Measurements from ENCODE around the gene ADAMTS2.

The ADAMTS2 gene

DNA sequence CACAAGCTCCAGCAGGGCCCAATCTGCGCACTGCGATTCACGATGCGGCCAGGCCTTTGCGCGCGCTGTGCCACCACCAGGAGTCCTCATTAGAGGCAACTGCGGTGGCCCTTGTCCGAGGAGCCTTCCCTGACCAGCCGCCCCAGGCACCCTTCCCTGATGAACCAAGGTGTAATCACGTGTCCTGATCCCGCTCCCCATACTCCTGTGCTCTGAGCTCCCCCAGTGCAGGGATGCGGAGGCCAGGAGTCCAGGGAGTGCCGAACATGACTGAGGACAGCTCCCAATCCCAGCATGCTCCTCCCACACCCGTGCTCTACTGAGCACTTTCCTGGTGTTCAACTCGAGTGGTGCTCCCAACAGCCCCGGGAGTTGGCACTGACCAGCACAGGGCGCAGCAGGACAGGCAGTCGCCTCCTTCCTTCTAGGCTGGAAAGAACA is 150.3 kb downstream of the ADAMTS2 start:
- no peak for DNase-seq (ENCODE audit: low read depth, low spot score)

DNA sequence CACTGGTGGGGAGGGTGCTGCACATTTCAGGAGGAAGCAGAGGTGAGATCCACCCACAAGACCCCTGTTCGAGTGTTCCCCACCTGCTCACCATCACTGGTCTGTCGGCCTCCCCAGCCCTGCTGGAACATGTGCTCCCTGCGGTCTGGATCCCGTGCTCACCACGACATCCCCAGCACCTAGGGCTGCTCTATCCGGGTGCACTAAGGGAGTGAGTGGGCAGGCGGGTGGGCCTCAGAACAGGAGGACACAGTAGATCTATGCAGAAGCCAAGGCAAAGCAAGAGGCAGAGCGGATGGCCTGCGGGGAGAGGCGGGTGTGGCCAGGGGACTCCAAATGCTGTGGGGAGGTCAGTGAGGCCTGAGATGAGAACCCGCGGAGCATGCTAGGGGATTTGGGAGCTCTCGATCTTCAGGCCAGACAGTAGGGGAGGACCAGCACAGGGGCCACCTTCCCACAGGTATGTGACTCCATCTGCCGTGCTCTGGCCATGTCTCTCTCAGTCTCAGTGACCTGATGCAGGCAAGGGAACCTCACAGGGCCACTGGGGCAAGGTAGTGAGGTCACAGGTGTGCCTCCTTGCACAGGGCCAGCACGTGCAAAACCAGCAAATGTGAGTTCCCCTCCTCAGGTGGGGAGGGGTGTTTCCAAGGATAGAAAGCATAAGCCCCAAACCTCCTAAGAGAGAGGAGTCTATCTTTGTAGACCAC is 150.9 kb downstream of the ADAMTS2 start:
- DNase-seq (ENCODE audit: low read depth, low spot score) = no peak

DNA sequence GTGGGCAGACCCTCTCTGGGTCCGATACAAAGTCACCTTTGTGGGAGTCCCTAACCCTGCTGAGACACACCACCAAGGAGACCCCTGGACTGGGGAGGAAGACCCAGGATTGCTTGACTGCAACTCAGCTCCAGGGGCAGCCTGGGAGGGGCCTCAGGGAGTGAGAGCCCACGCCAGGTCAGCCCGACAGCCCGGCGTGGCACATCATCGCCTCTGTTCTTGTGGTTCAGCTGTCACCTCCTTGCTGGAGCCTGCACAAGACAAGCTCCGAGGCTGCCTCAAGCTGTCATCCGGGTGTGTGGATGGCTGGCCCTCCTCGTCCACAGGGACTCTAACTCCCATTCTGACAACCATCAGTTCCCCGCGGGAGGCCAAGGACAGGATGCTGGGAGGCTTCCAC is 151.5 kb downstream of the ADAMTS2 start:
- DNase-seq (ENCODE audit: low read depth, low spot score) = no peak

DNA sequence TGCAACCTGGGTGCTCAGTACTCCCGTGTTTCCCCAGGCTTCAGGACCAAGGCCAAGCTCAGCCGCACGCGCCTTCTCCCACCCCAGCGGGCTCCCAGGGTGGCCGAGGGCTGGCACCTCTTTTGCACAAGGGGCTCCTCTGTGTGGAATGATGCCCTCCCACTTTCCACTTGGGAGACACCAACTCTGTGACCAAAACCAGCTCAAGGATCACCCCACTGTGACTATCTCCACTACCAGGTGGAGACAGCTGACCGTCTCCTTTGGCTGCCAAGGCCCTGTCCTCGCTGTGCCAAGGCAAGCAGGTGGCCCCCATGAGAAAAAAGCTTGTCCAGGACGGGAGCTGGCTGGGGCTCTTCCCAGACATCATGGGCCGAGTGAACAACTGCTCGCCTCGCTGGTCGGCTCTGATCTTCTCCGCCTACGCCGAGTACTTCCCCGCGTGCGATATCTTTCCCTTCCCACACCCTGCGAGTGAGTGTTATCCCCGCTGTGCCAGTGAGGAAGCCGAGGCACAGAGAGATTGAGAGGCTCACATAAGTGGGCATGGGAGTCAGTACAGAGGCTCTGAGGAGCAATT is 152.3 kb downstream of the ADAMTS2 start:
- DNase-seq (ENCODE audit: low read depth, low spot score) = no peak

DNA sequence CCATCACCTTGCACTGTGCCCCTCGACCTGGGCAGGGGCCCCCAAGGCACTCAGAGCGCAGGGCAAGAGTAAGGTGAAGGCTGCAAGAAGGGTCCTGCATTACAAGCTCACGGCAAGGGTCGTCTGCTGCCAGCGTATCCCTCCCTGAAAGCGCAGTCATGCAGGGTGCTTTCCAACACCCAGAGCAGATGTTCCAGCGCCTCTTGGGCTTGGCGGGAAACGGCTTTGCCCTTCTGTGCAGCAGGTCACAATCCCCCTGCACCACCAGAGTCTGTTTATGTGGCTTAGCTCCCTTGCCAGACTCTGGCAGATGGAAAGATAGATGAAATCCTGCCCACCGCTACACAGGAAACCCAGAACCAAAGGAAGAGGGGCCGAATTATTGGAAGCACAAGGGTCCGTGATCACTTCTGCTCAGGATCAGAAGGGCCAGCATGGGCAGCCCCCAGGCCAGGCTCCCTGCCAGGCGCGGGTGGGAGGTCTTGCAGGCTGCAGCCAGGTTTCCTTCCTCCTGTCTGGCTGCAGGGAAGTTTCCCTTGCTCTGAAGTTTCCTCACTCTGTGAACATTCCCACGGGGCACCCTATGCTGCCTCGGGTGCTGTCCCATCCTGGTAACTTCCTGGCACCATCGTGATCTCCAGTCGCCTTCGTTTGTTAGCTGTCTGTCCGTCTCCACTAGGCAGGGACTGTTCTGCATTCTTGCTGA is 152.9 kb downstream of the ADAMTS2 start:
- no peak for DNase-seq (ENCODE audit: low read depth, low spot score)

DNA sequence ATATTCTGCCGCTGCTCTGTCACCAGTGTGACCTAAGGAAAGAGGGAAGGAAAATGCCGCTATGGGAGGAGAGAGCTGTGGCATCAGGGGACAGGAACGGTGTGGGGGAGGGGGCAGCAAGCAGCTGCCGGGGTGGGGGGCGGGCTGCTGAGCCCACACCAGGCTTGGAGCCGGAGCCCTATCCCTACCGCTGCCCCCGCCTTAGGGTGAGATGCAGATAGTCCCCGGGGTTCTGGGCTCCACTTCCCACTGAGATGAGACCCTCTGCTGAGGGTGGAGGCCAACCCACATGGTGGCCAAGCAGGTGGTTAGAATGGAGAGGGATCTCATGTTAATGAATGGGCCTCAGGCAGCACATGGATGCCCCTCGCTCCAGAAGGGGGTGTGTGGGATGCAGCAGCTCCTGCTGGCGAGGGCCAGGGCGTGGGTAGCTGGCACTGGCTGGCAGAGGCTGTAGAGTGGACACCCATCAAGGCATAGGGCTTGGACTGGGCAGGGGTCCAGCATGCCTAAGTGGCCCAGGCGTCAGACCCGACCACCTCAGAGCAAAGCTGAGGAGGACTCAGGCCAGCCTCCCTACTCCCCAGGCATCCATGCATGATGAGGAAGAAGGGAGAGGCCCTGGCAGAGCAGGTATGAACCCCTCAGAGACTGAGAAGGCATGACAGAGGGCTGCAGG is 153.6 kb downstream of the ADAMTS2 start:
- no peak for DNase-seq (ENCODE audit: low read depth, low spot score)

DNA sequence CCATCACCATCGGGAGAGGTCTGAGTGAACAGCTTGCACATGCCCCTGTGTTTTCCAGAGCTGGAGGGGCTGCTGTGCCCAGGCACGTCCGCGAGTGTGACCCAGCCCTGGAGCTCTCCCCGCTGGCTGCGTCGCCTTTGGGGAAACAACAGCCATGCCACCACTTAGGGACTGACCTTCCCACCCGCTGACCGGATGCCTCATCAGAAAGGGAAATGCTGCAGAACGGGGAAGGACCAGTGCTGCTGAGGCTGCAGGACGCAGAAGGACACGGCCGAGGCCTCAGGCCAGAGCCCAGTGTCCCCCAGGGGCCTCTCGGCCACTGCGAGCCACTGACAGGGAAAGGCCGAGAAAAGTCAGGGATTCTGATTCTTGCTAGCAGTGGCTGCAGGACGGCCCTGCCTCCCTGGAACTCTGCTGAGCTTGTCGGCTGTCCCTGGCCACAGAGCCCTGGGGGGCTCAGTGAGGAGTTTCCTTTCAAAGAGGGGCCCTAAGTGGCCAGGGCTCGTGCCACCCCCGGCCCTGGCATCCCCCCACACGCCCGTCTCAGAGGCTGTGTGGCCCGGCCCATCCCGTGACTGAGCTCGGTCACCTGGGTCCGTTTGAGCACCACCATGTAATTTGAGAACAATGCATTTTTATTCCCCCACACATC is 154.3 kb downstream of the ADAMTS2 start:
- DNase-seq (ENCODE audit: low read depth, low spot score) = no peak

DNA sequence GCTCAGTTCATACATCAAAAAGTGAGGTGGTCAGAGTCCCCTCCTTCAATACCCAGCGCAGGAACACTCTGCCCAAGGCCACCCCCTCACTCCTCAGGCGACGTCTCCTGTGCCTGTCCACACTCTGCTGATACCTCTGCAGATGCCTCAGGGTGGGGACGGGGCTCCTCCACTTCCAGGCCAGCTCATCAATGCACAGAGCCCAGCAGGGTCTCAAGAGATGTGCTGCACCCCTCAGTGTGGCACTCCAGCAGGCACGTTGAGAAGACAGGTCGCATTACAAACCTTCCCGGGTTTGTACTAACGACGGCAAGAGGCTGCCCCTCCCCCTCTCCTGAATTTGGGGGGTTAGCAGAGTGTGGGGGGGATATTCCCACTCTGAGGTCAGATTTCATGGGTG is 156.6 kb downstream of the ADAMTS2 start:
- no peak for DNase-seq (ENCODE audit: low read depth, low spot score)

DNA sequence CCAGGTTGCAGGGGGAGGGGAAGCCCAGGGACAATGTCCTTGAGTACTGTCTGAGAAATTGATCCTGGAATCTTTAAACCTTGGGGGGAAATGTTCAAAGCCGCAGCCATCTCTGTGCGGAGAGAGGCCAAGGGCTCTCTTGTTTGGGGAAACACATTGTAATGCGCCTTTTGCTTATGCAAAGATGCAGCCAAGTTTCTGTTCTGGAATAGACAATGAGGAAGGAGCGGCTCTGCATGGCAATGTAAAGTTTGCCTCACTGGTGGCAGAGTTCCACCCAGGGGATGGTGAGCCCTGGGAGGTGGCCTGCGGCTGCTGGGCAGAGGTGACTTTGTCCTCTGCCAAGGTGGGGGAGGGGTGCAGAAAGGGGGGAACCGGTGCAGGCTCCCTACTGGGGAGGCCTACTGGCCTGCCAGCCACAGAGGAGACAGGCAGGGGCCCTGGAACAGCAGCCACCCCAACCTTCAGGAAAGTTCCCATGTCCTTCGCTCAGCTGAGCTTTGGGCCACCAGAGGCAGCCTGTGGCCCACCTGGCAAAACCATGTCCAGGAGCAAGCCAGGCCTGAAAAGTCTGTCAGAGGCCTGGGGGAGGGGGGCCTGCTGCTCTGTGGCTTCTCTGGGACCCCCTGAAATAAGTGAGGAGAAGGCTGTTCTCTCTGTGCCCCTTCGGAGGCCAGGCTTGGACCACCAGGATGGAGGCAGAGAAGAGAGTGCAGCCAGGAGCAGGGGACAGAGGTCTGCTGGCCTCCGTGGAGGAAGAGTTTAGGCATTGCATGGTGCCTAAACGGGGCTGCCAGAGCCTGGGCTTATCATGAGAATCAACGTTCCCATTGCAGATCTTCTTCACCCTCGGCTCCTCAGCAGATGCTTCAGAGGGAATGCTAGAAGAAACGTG is 157.3 kb downstream of the ADAMTS2 start:
- peak; percentile 64 for DNase-seq (ENCODE audit: low read depth, low spot score)

DNA sequence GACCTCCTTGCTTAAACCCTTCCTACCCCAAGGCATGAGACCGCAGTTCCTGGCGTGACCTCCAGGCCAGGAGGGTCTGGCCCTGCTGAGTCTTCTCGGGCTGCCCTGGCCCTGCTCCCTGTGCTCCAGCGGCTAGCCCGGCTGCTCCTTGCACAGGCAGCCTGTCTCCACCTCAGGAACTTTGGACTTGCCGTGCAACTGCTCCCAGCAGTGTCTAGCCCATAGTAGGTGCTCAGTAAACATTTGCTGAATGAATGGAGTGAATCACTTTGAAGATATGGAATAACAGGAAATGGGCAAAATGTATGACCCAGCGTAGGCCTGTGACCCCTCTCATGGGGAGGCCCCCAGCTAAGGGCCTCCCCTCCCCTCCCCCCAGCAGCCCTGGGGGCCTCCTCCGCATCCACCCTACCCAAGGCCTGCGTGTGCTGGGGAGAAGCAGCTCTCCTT is 158.0 kb downstream of the ADAMTS2 start:
- DNase-seq (ENCODE audit: low read depth, low spot score) = no peak

DNA sequence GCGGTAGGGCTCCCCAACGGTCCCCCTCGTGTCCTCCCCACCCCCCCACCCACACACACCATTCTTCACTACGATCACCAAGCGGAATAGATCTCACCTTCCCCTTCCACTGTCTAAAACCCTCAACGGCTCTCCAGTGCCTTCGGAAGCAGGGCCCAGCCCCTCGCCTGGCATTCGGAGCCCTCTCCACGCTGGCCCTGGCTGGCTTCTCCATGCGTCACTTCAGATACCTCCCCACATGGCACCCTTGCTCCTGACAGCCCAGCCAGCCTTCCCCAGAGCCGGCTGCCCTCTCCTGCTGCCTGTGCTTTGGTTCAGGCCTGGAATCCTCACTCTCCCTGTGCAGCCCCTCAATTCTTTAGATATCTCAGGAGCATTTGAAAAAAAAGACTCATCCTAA is 158.5 kb downstream of the ADAMTS2 start:
- no peak for DNase-seq (ENCODE audit: low read depth, low spot score)

DNA sequence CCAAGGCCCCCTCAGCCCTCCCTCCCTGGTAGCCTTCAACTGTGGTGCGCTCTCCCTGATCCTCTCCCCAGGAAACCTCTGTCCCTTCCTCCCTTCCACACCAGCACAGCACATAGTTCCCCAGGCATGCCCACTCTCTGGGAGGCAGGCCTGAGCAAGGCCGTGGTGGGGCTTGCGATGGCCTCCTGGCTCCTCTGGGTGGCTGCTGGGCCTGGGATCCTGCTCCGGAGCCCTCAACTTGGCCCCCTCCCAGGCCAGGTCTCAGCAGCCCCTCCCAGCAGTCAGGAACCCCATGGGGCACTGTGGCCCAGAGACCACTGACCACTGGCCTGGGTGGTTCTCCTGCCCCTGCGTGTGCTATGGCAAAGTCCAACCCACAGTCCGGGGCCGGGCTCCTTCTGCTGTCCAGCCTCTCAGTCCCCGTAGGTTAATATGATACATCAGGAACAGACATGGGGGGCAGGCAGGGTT is 159.3 kb downstream of the ADAMTS2 start:
- no peak for DNase-seq (ENCODE audit: low read depth, low spot score)

DNA sequence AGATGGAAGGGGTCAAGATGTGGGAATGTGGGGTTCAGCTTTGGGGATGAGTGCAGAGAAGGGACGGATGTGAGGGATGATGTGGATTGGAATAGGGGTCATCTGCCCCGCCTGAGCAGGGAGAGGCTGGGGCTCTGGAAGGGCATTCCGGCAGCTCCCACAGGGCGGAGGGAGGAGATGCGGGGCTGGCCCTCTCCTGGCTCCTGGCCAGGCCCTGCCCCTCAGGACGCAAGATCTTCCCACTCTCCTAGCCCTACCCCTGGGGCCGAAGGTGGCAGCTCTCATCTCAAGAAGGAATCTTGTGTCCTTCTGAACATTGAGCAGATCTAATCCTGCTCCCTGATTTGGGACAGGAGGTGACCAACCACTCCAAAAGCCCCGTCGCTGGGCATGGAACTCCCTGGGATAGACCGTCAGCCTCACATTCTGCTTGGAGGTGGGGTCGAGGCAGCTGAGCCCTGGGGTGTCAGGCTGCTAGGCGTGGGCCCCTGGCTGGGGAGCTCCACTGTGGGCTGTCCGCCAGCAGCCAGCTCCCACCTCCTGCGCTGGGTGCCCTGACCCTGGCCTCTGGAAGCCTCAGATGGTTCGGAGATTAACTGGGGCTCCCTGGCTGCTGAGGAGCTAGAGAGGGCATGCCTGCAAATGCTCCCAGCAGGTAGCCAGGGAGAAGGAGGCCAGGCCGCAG is 159.9 kb downstream of the ADAMTS2 start:
- no peak for DNase-seq (ENCODE audit: low read depth, low spot score)

DNA sequence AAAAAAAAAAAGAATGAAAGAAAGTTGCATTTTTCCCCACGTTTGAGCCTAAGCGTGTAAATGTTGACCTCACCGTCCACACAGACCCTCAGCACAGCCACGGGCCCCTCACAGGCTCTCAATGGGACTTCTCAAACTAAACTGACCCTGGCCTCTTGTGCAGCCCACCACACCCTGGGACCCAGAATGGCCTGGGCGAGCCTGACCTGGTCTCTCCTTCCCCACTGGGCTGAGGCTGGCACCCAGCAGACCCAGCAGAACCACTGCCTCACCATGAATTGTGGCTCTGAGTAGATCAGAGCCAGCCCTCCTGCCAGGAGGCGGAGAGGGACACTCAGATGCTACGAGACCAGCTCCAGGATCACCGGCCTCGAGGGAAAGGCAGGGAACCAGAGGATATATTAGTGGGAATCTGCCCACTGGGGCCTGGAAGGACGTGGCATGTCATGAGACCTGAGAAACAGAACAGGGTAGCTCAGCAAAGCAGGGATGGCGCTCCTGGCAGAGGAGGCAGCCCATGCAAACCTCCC is 160.7 kb downstream of the ADAMTS2 start:
- DNase-seq (ENCODE audit: low read depth, low spot score) = no peak

DNA sequence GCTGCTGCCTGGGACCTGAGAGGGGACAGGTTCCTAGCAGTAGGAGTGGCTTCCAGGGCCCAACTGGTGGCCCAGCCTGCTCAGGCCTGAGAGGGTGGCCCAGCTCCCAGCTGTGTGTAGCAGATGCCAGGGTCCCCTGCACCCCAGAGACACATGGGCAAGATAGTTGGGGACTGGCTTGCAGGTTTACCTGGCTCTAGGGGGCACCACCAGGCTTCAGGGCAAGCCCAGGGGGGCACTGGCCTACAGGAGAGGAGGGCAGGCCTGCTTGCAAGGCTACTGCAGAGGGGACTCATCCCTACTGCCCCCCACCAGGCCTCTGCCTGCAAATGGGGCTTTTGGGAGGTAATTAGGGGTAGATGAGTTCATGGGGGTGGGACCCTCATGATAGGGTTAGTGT is 161.8 kb downstream of the ADAMTS2 start:
- no peak for DNase-seq (ENCODE audit: low read depth, low spot score)

DNA sequence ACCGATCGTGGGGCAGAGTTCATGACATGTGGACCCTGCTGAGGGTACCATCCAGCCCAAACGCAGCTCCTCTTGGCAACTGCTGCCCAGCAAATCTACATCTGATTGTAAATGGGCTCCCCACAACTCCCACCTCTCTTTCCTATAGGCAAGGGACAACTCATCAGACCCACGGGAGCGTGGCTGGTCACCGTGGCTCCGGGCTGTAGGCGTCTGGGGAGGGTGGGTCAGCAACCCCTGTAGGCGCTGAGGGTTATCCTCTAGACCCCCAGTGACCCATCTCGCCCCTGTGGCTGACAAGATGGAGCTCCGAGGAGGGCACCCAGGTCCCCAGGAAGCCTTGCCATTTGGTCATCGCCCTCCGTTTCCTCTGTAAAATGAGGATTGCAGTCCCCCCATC is 162.7 kb downstream of the ADAMTS2 start:
- DNase-seq (ENCODE audit: low read depth, low spot score) = no peak

DNA sequence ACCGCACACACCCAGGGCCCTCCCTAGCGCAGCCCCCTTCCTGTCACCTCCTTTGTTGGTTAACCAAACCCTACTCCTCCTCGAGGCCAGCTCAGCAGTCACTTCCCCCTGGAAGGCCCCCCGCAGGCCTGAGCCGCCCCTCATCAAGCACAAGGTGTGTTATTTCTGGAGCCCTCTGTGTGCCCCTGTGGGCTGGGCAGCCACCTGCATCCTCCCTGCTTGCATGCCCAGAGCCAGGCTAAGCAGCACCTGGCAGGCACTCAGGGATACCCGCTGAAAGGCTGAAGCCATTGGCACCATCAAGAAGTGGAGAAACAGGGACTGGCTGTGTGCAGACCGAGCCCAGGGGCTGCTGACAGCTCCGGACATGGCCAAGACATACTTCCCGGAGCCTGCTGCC is 163.3 kb downstream of the ADAMTS2 start:
- DNase-seq (ENCODE audit: low read depth, low spot score) = no peak

DNA sequence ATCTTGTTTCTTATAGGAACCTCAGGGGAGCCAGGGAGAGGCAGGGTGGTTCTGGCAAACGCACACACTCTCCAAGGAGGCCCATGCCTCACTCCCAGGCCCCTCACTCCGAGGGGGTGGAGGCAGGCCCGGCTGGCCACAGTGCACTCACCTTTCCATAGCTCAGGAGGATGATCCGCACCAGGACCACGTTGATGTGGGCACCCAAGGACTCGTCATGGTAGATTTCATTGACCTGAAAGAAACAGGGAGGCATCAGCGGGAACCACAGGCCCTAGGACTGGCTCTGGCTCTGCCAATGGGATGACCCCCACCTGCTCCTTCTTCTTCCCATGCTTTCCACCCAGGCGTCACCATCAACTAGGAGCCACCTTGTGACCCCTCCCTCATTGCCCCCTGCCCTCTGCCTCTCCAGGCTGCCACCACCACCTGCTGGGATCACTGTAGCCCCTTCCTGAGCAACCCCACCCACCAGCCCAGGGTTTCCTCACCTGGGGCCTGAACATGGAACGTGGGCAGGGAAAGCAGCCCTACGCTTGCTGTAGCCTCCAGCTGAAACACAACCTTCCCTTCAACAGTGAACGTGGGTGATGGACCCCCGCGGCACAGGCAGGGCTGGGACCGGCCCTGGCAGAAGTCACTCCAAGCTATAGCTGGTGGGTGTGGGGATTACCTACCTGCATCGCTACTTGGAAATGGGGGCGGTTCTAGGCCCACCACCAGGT is 164.2 kb downstream of the ADAMTS2 start:
- no peak for DNase-seq (ENCODE audit: low read depth, low spot score)

DNA sequence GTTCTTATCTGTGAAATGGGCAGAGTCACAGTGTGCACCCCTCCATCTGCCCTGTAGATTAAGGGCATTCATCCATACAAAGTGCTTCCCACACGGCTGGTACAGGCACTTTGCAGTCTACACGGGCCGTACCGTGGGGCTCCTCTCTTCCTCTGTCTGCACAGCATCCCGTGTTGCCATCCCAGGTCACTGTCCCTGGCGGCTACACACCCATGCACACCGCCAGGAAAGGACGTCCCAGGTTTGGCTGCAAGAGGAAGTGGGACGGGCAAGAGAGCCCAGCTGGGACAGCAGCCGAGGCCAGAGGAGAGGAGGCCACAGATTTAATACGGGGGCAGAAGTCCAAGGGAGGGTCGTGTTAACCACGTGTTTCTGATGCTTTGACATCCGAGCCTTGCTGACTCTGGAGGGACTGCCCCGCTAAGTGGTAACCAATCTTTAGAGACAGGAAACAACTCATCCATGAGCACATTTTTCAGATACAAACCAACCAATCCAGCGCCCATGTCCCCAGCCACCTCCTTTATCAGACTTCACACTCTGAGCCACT is 165.1 kb downstream of the ADAMTS2 start:
- DNase-seq (ENCODE audit: low read depth, low spot score) = no peak
